Chondrocyte (in vitro differentiated cells): ENCODE data around the gene TAF1. TPM values are rescaled to one million over a fixed set of nuclear protein-coding genes. Genes with fewer than 3 reads are reported as not detected.
"Not testable (repeated sequence)": the region's sequence is repeated elsewhere in the genome, so short reads cannot be mapped to it uniquely, and the experiment has no call there.

Experiments used
- DNase-seq: peaks from one replicate; pipeline ENCODE4 v3.0.0; 2021; ENCODE audit warnings: mixed read lengths, low spot score
- H3K27ac Mint-ChIP-seq: one replicate; pipeline ENCODE4 v1.8.0; 2021; ENCODE audit warnings: mild to moderate bottlenecking, moderate library complexity, mixed read lengths; ENCODE audit not compliant: unreplicated experiment
- H3K27me3 Mint-ChIP-seq: 2 replicates; pipeline ENCODE4 v1.8.0; 2021; ENCODE audit warnings: low read depth, mixed read lengths
- H3K36me3 Mint-ChIP-seq: 2 replicates; pipeline ENCODE4 v1.8.0; 2021; ENCODE audit warnings: low read depth, mixed read lengths
- H3K4me1 Mint-ChIP-seq: 2 replicates; pipeline ENCODE4 v1.8.0; 2021; ENCODE audit warnings: low read depth, mild to moderate bottlenecking, mixed read lengths
- H3K4me3 Mint-ChIP-seq: one replicate; pipeline ENCODE4 v1.8.0; 2021; ENCODE audit warnings: mild to moderate bottlenecking, moderate library complexity, mixed read lengths; ENCODE audit not compliant: unreplicated experiment
- H3K9me3 Mint-ChIP-seq: 2 replicates; pipeline ENCODE4 v1.8.0; 2021; ENCODE audit warnings: low read depth, mixed read lengths
- CTCF ChIP-seq: fragments of 200-600 bp; sonication (generic); IDR thresholded peaks from 2 replicates; pipeline ENCODE4 v1.5.0; 2021; ENCODE audit warnings: antibody characterized with exemption, mild to moderate bottlenecking, moderate library complexity
- total RNA-seq: library from RNA; stranded (reverse); gene quantifications from 3 replicates; pipeline ENCODE4 v1.2.1, GENCODE V29; 2021

Gene TAF1
- total RNA-seq, 1 donor from 2014 or later, result 26.4 TPM

- no peak overlapping the region for H3K27ac Mint-ChIP-seq
- no peak for TF ChIP-seq CTCF
- peaks cover 5% of the 10 kb centered on the region for H3K9me3 Mint-ChIP-seq
- no peaks in the 10 kb centered on the region for H3K27me3 Mint-ChIP-seq
- peaks cover 3% of the 10 kb centered on the region for H3K36me3 Mint-ChIP-seq
- no peak overlapping the region for H3K4me3 Mint-ChIP-seq
- DNase-seq, result no peak
- H3K4me1 Mint-ChIP-seq, result peaks cover 7% of the 10 kb centered on the region
Measured at GRCh38 chrX:71326394-71326793, 39.8 kb upstream of the TAF1 start.

- not testable (repeated sequence) for H3K4me1 Mint-ChIP-seq, H3K4me3 Mint-ChIP-seq, H3K27ac Mint-ChIP-seq, DNase-seq, H3K27me3 Mint-ChIP-seq, H3K9me3 Mint-ChIP-seq, H3K36me3 Mint-ChIP-seq
Measured at GRCh38 chrX:71349151-71349665, 16.9 kb upstream of the TAF1 start.

GRCh38 chrX:71349867-71350266 is 16.3 kb upstream of the TAF1 start:
- not testable (repeated sequence) for H3K9me3 Mint-ChIP-seq, H3K4me3 Mint-ChIP-seq, H3K4me1 Mint-ChIP-seq, H3K27me3 Mint-ChIP-seq, H3K27ac Mint-ChIP-seq, H3K36me3 Mint-ChIP-seq, DNase-seq
- TF ChIP-seq CTCF, result peak; percentile 43

- not testable (repeated sequence) for H3K4me3 Mint-ChIP-seq, H3K27ac Mint-ChIP-seq, H3K4me1 Mint-ChIP-seq, H3K27me3 Mint-ChIP-seq, H3K9me3 Mint-ChIP-seq, DNase-seq, H3K36me3 Mint-ChIP-seq
Measured at GRCh38 chrX:71352439-71352838, 13.7 kb upstream of the TAF1 start.

GRCh38 chrX:71364221-71364620 is 1.9 kb upstream of the TAF1 start:
- Mint-ChIP-seq H3K36me3 (peaks cover 2% of the 10 kb centered on the region), H3K27me3 (no peaks in the 10 kb centered on the region), H3K9me3 (peaks cover 2% of the 10 kb centered on the region), H3K4me3 (no peak overlapping the region), H3K27ac (no peak overlapping the region), H3K4me1 (peaks cover 16% of the 10 kb centered on the region)
- no peak for TF ChIP-seq CTCF
- DNase-seq, result no peak

- no peak for TF ChIP-seq CTCF
- peaks cover 2% of the 10 kb centered on the region for H3K9me3 Mint-ChIP-seq
- H3K4me1 Mint-ChIP-seq, result peaks cover 16% of the 10 kb centered on the region
- DNase-seq, result no peak
- peaks cover 2% of the 10 kb centered on the region for H3K36me3 Mint-ChIP-seq
- H3K27ac Mint-ChIP-seq, result peak overlapping the region; percentile 96
- H3K27me3 Mint-ChIP-seq, result no peaks in the 10 kb centered on the region
- H3K4me3 Mint-ChIP-seq, result peak overlapping the region; percentile 78
Measured at GRCh38 chrX:71365356-71365874, 742 bp upstream of the TAF1 start.
